Measurements from ENCODE around the gene GJC2.

DNA sequence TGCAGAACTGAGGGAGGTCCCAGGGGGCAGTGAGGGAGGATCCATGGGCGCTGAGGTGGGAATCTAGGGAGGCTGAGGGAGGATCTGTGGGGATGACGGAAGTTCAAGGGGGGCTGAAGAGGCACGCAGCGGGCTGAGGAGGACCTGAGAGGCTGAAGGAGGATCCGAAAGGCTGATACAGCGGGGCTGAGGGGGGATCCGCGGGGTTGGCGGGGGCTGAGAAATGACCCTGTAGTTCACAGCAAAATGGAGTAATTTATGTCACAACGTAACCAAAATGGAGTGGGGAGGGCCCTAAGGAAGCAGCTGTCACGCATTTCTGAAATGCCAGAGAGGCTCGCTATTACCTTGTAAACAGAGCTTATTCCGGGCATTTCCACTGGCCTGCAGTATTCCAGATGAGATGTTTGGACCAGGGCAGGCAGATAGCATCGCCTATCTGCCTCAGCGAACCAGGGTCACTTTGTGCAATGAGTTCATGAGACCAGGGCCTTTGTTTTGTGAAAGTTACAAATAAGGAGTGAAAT lies 39.7 kb upstream of the GJC2 start:
- TF ChIP-seq, protein P1, sequence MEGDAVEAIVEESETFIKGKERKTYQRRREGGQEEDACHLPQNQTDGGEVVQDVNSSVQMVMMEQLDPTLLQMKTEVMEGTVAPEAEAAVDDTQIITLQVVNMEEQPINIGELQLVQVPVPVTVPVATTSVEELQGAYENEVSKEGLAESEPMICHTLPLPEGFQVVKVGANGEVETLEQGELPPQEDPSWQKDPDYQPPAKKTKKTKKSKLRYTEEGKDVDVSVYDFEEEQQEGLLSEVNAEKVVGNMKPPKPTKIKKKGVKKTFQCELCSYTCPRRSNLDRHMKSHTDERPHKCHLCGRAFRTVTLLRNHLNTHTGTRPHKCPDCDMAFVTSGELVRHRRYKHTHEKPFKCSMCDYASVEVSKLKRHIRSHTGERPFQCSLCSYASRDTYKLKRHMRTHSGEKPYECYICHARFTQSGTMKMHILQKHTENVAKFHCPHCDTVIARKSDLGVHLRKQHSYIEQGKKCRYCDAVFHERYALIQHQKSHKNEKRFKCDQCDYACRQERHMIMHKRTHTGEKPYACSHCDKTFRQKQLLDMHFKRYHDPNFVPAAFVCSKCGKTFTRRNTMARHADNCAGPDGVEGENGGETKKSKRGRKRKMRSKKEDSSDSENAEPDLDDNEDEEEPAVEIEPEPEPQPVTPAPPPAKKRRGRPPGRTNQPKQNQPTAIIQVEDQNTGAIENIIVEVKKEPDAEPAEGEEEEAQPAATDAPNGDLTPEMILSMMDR (IDR thresholded peaks at IDR 0.05) = no peak
- TF ChIP-seq POLR2A (IDR thresholded peaks at IDR 0.05) = no peak
